ENCODE data around the gene ZKSCAN2.

DNA sequence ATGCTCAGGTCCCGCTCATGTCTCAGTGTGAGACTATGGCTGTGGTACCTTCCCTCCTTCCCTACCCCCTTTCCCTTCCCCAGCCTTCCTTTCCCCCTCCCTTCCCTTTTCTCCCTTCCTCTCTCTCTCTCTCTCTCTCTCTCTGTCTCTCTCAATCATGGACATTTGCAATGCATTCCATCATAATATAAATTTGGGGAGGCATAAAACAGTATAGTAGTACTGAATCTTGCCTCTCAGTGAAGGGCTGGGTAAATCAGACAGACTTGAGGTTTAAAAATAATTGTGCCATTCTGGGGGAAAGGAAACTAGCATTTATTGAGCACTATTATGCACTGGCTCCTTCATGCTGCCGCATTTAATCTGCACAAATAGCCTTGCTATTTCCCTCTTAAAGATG lies 4.3 kb downstream of the ZKSCAN2 start:
- TF ChIP-seq, protein P1, sequence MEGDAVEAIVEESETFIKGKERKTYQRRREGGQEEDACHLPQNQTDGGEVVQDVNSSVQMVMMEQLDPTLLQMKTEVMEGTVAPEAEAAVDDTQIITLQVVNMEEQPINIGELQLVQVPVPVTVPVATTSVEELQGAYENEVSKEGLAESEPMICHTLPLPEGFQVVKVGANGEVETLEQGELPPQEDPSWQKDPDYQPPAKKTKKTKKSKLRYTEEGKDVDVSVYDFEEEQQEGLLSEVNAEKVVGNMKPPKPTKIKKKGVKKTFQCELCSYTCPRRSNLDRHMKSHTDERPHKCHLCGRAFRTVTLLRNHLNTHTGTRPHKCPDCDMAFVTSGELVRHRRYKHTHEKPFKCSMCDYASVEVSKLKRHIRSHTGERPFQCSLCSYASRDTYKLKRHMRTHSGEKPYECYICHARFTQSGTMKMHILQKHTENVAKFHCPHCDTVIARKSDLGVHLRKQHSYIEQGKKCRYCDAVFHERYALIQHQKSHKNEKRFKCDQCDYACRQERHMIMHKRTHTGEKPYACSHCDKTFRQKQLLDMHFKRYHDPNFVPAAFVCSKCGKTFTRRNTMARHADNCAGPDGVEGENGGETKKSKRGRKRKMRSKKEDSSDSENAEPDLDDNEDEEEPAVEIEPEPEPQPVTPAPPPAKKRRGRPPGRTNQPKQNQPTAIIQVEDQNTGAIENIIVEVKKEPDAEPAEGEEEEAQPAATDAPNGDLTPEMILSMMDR (IDR thresholded peaks at IDR 0.05; ENCODE audit: insufficient read depth, low read depth, low read length), result no peak
- no peak for TF ChIP-seq EZH2 (IDR thresholded peaks at IDR 0.05; ENCODE audit: insufficient read depth, low read length)

All from astrocyte (in vitro differentiated cells and primary cell).